ENCODE results near the gene KMT2A.
"Not testable (repeated sequence)": the region's sequence is repeated elsewhere in the genome, so short reads cannot be mapped to it uniquely, and the experiment has no call there.

Gene KMT2A

DNA sequence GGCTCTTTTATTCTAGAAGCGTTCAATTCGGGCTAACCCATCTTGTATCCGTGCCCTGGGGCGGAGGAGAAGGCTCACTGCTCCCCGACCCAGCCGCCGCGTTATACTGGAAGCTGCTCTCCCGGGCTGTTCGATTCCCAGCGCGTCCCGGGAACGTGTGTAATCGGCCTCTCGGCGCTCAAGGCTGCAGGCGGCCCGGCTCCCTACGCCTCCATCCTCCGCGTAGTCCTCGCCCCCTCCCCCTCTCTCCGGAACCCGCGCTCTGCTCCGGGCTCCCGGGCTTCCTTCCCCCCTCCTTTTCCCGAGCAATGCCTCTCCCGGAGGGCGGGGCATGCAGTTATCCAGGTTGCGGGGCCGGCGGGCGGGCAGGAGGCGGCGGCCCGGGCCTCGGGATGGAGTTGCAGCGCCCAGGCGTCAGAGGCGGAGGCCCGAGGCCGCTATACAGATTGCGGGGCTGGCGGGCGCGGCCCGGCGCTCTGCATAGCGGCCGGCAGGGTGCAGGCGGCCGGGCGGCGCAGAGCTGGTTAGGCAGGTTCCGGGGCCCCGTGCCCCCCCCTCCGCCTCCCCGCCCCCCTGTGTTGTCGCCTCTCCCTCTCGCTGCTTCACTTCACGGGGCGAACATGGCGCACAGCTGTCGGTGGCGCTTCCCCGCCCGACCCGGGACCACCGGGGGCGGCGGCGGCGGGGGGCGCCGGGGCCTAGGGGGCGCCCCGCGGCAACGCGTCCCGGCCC lies at the start of gene KMT2A:
Gene KMT2A (plus strand): TSS at position 600 of the 732 bp plus-strand sequence. CDS start 21 bp downstream, at position 621.
- no peaks in the 10 kb centered on the region for H3K27me3 Mint-ChIP-seq
- H3K27ac Mint-ChIP-seq, result peak within 1 kb of the TSS; percentile 95
- H3K9me3 Mint-ChIP-seq (ENCODE audit: low read depth), result no peaks in the 10 kb centered on the region
- no peaks in the 10 kb centered on the region for H3K36me3 Mint-ChIP-seq
- H3K4me3 Mint-ChIP-seq, result peak within 1 kb of the TSS; percentile 94
- peaks cover 37% of the 10 kb centered on the region for H3K4me1 Mint-ChIP-seq (ENCODE audit: low read depth)

DNA sequence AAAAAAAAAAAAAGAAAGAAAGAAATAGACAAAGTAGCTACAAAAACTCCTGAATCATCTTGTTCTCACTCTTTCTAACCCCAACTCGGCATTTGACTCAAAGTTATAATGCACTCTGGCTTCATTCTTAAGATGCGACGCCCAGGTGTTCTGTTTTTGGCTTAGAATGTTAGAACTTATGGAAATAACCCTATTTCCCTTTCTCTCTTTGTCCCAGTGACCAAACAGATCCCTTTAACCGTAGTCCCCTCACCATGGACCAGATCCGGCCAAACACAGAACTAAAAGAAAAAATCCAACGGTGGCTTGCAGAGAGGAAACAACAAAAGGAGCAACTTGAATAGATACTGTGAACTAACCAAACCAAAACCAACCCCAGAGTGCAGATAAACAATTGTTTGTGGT lies 40.2 kb upstream of the KMT2A start:
- peaks cover 33% of the 10 kb centered on the region for H3K4me1 Mint-ChIP-seq (ENCODE audit: low read depth)

DNA sequence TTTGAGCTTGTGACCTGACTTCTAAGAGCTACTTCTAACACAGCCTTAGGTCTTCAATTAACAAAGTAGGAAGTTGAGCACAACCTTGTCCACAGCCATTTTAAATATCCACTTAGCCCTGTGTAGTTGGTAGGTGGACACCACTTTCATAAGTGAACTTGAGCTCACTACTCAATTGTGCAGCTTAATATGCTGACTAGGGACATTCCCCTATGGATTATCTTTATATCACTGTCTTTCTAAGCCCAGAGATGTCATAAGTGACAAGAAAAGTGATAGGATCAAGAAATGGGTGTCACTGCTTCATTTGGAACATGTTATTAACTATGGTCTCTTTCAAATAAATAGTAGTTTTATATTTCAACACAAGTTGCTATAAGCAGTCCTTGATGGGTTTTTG lies 38.8 kb upstream of the KMT2A start:
- Mint-ChIP-seq H3K4me1 (ENCODE audit: low read depth) (peaks cover 41% of the 10 kb centered on the region), H3K36me3 (peaks cover 11% of the 10 kb centered on the region), H3K27me3 (no peaks in the 10 kb centered on the region)

More for the DNA sequence above, 40.2 kb upstream of the KMT2A start:
- no peak overlapping the region for H3K4me3 Mint-ChIP-seq
- no peaks in the 10 kb centered on the region for H3K9me3 Mint-ChIP-seq (ENCODE audit: low read depth)
- no peaks in the 10 kb centered on the region for H3K27me3 Mint-ChIP-seq
- peak overlapping the region; percentile 25 for H3K27ac Mint-ChIP-seq
- peaks cover 9% of the 10 kb centered on the region for H3K36me3 Mint-ChIP-seq

DNA sequence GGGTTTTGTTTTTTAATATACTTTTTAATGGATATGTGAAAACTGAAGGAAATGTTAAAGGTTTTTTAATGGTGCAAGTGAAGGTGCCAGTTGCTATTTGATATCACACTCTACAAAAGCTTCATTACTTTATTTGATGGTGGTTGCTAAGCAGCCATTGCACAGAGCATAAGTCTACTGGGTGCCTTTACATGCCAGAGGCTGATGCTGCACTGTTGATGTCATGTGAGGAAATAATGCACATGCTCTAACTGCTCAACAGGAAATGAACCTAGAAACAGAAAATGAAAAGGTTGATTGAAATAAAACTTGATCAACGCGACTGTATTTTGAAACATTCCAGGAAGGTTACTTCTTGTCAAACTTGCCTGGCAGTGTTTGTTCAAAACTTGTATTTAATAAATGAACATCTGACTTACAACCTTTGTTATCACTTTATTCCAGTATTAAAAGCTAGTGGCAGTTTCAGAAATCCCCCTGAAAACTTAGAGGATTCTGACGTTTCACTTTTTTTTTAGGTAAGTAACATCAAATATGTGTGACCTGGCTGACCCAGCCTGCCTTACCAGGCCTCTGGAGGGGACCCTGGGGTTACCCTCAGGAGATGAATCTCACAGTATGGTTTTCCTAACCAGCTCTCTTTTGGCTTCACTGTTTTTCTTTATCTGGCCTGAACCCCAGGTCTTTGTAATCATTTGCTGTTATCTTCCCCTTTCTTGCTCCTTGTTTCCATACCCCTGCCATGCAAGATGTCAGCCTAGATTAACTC lies 37.3 kb upstream of the KMT2A start:
- Mint-ChIP-seq H3K27me3 (no peaks in the 10 kb centered on the region), H3K4me1 (ENCODE audit: low read depth) (peaks cover 52% of the 10 kb centered on the region), H3K36me3 (peaks cover 11% of the 10 kb centered on the region), H3K9me3 (ENCODE audit: low read depth) (no peaks in the 10 kb centered on the region), H3K27ac (peak overlapping the region; percentile 100), H3K4me3 (peak overlapping the region; percentile 97)

More for the DNA sequence above, 38.8 kb upstream of the KMT2A start:
- no peak overlapping the region for H3K4me3 Mint-ChIP-seq
- peak overlapping the region; percentile 54 for H3K27ac Mint-ChIP-seq
- no peaks in the 10 kb centered on the region for H3K9me3 Mint-ChIP-seq (ENCODE audit: low read depth)

DNA sequence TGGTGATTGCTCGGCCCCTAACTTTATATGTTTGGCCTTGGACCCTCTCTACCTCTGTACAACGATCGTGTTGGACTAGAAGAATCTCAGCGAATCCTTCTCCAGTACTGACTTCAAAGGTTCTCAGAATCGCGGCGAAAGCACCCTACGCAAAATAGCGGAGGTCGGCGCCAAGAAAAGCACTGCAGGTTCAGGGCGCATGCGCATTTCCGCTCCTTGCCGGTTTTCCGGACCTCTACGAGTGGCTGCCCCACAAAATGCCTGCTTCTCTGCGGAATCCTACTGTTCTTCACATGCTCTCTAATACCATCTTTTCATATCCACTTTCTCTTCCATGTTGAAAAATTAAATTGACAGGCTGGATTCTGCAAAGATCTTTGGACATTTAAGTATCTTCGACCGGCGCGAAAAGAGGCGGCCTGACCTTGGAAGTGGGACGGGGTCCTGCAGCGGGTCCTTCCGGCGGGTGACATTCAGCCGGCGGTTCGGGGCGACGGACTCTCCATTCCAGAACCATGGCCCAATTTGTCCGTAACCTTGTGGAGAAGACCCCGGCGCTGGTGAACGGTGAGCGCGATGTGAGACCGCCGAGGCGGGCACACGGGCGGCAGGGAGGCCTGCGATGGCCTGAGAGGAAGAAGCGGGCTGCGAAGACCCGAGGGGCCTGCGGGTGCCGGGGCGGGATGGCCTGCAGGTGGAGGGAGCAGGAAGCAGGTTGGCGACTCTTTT lies 35.0 kb upstream of the KMT2A start, which contains the start of gene ATP5MG:
Gene ATP5MG (plus strand): TSS at position 456 of the 729 bp plus-strand sequence. CDS start 60 bp downstream, at position 516.
- H3K9me3 Mint-ChIP-seq (ENCODE audit: low read depth), result no peaks in the 10 kb centered on the region

GRCh38 chr11:118401880-118402590 lies 34.3 kb upstream of the KMT2A start:
- Mint-ChIP-seq H3K36me3 (peaks cover 13% of the 10 kb centered on the region), H3K27me3 (no peaks in the 10 kb centered on the region)

More for the DNA sequence above, 35.0 kb upstream of the KMT2A start, which contains the start of gene ATP5MG:
- peaks cover 11% of the 10 kb centered on the region for H3K36me3 Mint-ChIP-seq
- peak within 1 kb of the TSS; percentile 97 for H3K4me3 Mint-ChIP-seq
- H3K27ac Mint-ChIP-seq, result peak within 1 kb of the TSS; percentile 100
- H3K4me1 Mint-ChIP-seq (ENCODE audit: low read depth), result peaks cover 67% of the 10 kb centered on the region
- no peaks in the 10 kb centered on the region for H3K27me3 Mint-ChIP-seq

DNA sequence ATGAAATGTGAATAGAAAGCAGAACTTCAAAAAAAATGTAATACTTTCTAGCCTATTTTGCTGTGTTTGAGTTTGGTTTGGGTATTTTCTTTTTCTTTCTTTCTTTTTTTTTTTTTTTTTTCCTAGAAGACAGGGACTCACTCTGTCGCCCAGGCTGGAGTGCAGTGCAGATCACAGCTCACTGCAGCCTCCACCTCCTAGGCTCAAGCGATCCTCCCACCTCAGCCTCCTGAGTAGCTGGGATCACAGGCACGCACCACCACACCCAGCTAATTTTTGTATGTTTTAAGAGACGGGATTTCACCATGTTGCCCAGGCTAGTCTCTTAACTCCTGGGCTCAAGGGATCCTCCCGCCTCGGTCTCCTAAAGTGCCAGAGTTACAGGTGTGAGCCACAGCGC lies 33.7 kb upstream of the KMT2A start:
- H3K4me3 Mint-ChIP-seq, result peak overlapping the region; percentile 97
- peaks cover 13% of the 10 kb centered on the region for H3K36me3 Mint-ChIP-seq
- peaks cover 67% of the 10 kb centered on the region for H3K4me1 Mint-ChIP-seq (ENCODE audit: low read depth)
- not testable (repeated sequence) for H3K9me3 Mint-ChIP-seq (ENCODE audit: low read depth); H3K27me3 Mint-ChIP-seq
- H3K27ac Mint-ChIP-seq, result peak overlapping the region; percentile 100

More at GRCh38 chr11:118401880-118402590, 34.3 kb upstream of the KMT2A start:
- peak overlapping the region; percentile 97 for H3K4me3 Mint-ChIP-seq
- peak overlapping the region; percentile 100 for H3K27ac Mint-ChIP-seq
- H3K4me1 Mint-ChIP-seq (ENCODE audit: low read depth), result peaks cover 71% of the 10 kb centered on the region
- no peaks in the 10 kb centered on the region for H3K9me3 Mint-ChIP-seq (ENCODE audit: low read depth)

- no peaks in the 10 kb centered on the region for H3K27me3 Mint-ChIP-seq
- H3K36me3 Mint-ChIP-seq, result peaks cover 8% of the 10 kb centered on the region
- peak overlapping the region; percentile 54 for H3K27ac Mint-ChIP-seq
- no peak overlapping the region for H3K4me3 Mint-ChIP-seq
- H3K4me1 Mint-ChIP-seq (ENCODE audit: low read depth), result peaks cover 56% of the 10 kb centered on the region
- H3K9me3 Mint-ChIP-seq (ENCODE audit: low read depth), result no peaks in the 10 kb centered on the region
Measured at GRCh38 chr11:118406599-118407166, 29.6 kb upstream of the KMT2A start.

DNA sequence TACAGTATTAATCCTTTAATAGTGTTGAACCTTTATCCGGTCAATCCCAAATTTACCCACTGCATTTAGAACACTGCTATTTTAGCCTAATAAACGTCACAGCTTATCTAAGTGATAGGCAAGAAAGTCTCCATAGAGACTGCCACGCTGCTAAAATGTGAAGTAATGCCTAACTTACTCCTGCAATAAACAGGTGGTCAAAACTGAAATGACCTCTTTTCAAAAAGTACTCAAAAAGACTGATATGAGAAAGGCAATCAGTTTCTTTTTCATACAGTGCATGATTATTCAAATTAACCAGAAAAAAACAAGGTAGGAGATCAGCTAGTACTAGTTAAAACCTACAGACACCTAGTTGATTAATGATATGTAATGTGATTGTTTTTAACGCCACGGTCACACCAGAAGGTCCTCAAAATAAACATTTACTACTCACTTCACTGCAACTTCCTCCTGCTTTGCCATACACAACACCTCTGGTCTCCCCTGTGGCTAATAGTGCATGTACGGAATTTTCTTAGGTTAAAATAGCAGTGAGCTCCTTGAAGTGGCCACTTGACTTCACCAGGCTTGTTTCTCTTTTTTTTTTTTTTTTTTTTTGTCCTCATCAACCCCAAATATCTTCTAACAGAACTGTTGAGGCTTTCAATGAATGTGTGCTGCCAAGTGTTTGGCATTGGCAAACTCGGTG lies 26.1 kb upstream of the KMT2A start:
- H3K4me1 Mint-ChIP-seq (ENCODE audit: low read depth), result peaks cover 27% of the 10 kb centered on the region
- H3K27me3 Mint-ChIP-seq, result no peaks in the 10 kb centered on the region
- H3K36me3 Mint-ChIP-seq, result peaks cover 7% of the 10 kb centered on the region
- no peak overlapping the region for H3K27ac Mint-ChIP-seq
- H3K9me3 Mint-ChIP-seq (ENCODE audit: low read depth), result no peaks in the 10 kb centered on the region
- no peak overlapping the region for H3K4me3 Mint-ChIP-seq

- no peak overlapping the region for H3K27ac Mint-ChIP-seq
- no peaks in the 10 kb centered on the region for H3K9me3 Mint-ChIP-seq (ENCODE audit: low read depth)
- peaks cover 18% of the 10 kb centered on the region for H3K4me1 Mint-ChIP-seq (ENCODE audit: low read depth)
- peaks cover 2% of the 10 kb centered on the region for H3K36me3 Mint-ChIP-seq
- H3K4me3 Mint-ChIP-seq, result no peak overlapping the region
- H3K27me3 Mint-ChIP-seq, result no peaks in the 10 kb centered on the region
Measured at GRCh38 chr11:118411530-118411929, 24.8 kb upstream of the KMT2A start.

GRCh38 chr11:118412921-118413320 lies 23.4 kb upstream of the KMT2A start:
- H3K9me3 Mint-ChIP-seq (ENCODE audit: low read depth), result no peaks in the 10 kb centered on the region
- H3K36me3 Mint-ChIP-seq, result peaks cover 2% of the 10 kb centered on the region
- H3K4me1 Mint-ChIP-seq (ENCODE audit: low read depth), result peaks cover 14% of the 10 kb centered on the region
- peak overlapping the region; percentile 41 for H3K27ac Mint-ChIP-seq
- H3K27me3 Mint-ChIP-seq, result no peaks in the 10 kb centered on the region
- H3K4me3 Mint-ChIP-seq, result no peak overlapping the region

DNA sequence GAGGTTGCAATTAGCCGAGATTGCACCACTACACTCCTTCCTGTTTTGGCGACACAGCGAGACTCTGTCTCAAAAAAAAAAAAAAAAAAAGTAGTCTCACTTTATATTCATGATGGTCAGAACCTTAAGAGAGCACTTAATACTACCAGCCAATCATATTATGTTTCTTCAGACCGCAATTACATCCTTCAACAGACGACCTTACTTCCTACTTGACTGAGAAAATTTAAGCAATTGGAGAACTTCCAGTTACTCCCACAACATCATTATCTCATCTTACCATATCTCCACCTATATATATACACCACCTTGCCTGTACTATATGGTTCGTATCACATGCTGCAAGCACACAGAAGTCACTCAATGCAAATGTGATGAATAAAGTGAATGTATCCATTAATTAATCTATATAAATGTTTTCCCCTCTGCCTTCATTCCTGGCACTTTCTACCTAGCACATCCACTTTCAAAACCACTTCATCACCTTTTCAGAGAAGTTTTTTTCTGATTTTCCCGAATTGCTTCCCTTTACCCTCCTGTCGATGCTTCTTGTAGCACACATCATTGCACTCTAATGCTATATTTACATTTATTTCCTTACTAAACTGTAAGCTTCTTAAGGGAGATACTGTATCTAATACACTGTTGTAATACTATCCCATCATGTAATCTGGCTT lies 21.1 kb upstream of the KMT2A start:
- Mint-ChIP-seq H3K36me3 (no peaks in the 10 kb centered on the region), H3K4me1 (ENCODE audit: low read depth) (no peaks in the 10 kb centered on the region), H3K9me3 (ENCODE audit: low read depth) (no peaks in the 10 kb centered on the region), H3K4me3 (no peak overlapping the region), H3K27ac (no peak overlapping the region), H3K27me3 (no peaks in the 10 kb centered on the region)

DNA sequence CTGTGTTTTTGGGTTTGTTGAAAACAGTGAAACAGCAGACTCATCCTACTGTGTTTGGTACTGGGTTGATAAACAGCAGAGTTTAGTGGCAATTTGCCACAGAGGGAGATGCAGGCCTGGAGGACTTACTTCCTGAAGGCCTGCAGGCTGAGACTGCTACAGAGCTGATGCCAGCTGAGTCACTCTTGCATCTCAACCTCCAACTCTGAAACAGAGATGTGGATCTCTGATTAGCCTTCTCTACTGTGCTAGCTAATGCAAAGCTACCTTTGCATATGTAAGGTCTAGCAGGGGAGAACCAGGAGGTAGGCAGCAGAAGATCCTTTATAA lies 20.6 kb upstream of the KMT2A start:
- no peaks in the 10 kb centered on the region for H3K36me3 Mint-ChIP-seq
- H3K9me3 Mint-ChIP-seq (ENCODE audit: low read depth), result no peaks in the 10 kb centered on the region
- H3K27ac Mint-ChIP-seq, result no peak overlapping the region
- no peak overlapping the region for H3K4me3 Mint-ChIP-seq
- no peaks in the 10 kb centered on the region for H3K4me1 Mint-ChIP-seq (ENCODE audit: low read depth)
- no peaks in the 10 kb centered on the region for H3K27me3 Mint-ChIP-seq
